GM12864 (cell line): ENCODE results near the gene SMAD7.

Experiments used
- DNase-seq: peaks from one replicate; pipeline ENCODE4 v3.0.0-alpha.2; 2011; ENCODE audit warnings: low read depth
- H3K4me3 ChIP-seq: 2 replicates; pipeline ENCODE4 v1.5.1; 2011; ENCODE audit warnings: mild to moderate bottlenecking, low read depth, low read length, control low read depth
- TF ChIP-seq, protein P1 (sequence below): IDR thresholded peaks from 2 replicates; pipeline ENCODE4 v1.5.1; 2011; ENCODE audit warnings: low read depth, mild to moderate bottlenecking, moderate library complexity, low read length, control low read depth, inconsistent platforms; ENCODE audit errors: missing control alignments

SMAD7 gene

DNA sequence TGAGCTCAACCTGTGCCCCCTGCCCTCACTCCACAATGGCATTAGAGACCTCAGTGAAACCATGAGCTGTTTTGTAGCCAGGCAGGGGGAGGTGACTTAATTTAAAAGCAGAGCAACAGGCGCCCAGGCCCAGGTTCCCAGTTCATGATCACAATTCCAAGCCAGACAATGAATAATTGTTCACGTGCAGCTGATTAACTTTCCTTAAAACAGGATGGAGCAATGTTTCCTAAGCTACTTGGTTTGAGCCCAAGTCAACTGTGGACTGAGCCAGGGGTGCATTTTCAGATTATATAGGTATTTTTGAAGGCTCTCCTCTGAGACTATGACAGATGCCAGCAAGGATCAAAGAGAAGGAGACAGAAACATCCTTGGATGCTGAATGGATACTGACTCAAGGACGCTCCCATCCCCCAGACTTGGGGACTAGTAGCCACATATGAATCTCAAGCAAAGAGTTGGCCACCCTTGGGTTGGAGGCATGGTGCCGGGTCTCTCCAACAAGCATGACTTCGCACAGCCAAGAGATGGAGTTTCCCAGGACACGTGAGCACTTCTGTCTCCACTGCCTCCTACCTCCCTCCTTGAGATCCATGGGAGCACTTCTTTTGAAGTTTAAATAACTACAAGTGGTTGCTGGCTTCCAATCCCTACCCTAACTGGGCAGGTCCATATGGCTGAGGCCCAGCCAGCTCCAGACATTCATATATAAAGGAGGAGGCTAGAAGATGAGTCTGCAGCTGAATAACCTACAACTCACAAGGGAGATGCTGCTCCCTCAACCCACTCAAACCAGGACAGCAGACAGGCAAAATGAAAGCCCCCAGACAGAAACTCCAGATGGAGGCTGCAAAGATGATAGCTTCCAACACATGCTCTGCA lies 12.7 kb downstream of the SMAD7 start:
- DNase-seq = no peak
- TF ChIP-seq, protein P1, sequence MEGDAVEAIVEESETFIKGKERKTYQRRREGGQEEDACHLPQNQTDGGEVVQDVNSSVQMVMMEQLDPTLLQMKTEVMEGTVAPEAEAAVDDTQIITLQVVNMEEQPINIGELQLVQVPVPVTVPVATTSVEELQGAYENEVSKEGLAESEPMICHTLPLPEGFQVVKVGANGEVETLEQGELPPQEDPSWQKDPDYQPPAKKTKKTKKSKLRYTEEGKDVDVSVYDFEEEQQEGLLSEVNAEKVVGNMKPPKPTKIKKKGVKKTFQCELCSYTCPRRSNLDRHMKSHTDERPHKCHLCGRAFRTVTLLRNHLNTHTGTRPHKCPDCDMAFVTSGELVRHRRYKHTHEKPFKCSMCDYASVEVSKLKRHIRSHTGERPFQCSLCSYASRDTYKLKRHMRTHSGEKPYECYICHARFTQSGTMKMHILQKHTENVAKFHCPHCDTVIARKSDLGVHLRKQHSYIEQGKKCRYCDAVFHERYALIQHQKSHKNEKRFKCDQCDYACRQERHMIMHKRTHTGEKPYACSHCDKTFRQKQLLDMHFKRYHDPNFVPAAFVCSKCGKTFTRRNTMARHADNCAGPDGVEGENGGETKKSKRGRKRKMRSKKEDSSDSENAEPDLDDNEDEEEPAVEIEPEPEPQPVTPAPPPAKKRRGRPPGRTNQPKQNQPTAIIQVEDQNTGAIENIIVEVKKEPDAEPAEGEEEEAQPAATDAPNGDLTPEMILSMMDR = no peak
- no peak overlapping the region for H3K4me3 ChIP-seq

DNA sequence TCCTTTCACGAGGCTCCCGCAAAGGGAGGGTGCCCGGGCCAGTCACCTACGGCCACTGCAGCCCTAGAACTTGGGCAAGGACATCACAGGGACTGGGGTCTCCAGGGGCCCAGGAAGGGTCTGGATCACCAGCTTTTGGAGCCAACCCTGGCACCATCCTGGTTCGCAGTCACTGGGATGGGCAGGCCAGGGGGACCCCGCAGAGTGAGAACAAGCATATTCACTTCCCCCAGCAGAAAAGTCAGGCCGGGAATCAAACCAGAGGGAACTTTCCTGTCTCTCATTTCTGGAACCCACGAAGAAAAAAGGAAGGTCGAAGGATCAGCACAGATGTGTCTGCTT lies 15.4 kb downstream of the SMAD7 start:
- H3K4me3 ChIP-seq = peak overlapping the region; percentile 29
- TF ChIP-seq, protein P1 = no peak
- DNase-seq = no peak

DNA sequence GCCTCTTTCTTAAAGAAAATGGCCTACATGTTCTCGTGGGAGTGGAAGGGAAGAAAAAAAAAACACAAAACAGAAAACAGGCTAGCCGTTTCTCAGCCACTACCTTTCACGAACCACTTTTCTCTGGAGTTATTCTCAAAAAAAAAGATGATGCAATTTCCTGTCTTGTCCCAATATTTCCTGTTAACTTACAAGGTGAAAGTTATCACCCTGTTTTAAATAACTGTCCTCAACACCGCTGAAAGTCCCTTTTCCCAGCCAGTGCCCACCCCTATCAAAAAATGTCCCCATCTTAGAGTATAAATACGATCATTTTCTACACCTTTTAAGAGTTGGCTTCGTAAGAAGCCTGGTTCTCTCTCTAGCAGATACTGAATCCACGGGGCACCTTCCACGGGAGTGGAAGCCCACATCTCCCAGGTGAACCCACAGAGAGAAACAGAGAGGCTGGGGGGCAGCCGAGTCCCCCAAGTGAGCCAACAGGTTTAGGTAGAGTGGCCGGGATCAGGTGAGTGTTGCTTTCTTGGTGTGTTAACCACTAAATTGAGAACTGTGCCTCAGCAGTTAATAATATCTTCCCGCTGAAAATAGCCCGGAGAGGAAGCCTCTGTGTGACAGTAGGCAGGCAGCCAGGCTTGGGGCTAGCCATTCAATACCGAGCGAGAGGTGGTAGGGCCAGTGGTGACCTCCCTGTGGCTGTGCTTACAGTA lies 15.9 kb downstream of the SMAD7 start:
- TF ChIP-seq, protein P1 = no peak
- peak overlapping the region; percentile 29 for H3K4me3 ChIP-seq
- DNase-seq = no peak

DNA sequence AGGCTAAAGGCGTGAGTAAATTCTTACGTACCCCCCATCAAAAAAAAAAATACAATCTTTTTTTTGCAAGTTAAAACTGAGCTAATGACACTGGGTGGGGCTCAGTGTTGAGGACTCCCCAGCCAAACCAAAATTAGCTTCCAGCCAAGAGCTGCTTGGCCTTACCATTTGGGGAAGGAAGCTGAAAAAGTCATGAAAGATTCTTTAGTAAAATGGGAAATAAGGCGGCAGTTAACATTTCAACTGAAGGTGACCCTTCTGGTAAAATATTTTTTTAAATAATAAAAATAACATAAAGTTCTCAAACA lies 16.4 kb downstream of the SMAD7 start:
- TF ChIP-seq, protein P1 = no peak
- no peak for DNase-seq
- peak overlapping the region; percentile 29 for H3K4me3 ChIP-seq

DNA sequence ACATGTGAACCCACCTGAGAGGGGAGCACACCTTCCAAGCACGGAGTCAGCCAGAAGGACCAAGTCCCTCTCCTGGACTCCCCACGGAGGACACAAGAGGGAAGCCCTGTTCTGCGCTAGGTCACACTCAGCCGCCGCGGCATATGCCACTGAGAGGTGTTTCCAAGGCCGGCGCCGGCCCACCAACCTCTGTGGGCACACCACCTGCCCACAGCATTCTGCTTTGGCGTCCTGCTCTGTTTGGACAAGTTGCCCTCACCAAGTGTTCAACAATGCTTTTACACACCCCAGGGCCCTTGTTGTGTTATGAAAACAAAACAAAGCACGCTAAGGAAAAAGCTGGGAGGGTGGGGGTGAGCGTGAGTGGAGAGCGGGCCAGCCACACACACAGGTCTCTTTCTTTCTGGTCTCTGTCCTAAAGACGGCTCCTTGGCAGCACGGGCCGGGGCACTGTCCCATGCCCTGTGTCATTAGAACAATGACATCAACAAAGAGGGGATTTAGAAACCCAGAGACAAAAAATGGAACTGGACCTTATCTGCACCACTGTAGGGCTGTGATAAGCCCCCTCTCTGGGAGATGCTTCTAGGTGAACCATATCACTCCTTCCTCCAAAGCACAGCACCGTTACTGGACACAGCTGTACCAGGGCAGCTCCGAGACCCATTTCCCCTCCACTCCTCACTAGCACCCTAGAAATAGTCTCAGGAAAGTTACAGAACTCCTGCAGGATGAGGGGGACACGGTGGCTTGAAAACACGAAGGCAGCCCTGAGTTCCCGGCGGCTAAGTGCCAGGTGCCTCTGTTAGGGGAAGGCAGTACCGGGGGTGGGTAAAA lies 17.0 kb downstream of the SMAD7 start:
- TF ChIP-seq, protein P1 = no peak
- DNase-seq = no peak
- peak overlapping the region; percentile 29 for H3K4me3 ChIP-seq

DNA sequence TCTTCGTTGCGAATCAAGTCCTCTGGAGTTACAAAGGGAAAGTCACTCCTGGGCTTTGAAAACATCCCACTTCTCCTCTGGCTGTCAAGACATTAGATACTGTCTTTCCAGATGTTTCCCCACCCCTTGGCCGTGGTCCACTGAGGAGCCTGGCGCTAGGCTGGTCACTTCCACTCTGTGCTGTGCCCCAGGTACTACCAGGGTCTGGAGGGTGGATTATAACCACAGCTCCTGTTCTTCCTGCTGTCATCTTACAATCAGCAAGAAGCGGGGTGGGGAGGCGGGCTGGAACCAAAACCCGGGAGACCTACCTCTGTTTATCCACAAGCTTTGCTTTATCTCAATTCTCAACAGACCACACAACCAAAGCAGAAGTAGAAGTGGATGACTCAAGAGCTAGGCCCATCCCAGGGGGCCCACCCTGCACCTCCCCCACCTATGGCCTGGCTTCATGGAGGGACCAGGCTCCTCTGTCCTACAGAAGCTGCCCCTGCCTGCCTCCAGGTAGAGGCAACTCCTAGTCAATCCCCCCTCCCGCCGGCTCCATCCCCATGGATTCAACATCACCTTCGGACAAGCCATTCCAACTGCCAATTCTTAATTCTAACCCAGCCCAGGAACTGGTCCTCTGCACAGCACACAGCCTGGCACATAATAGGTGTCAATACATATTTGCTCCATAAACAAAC lies 17.8 kb downstream of the SMAD7 start:
- TF ChIP-seq, protein P1 = no peak

More for the DNA sequence above, 17.8 kb downstream of the SMAD7 start:
- H3K4me3 ChIP-seq = peak overlapping the region; percentile 29
- DNase-seq = no peak
